ENCODE results near the gene CEP55.

- TF ChIP-seq ZBED1 (IDR thresholded peaks at IDR 0.05; ENCODE audit: borderline replicate concordance), result no peak
- no peak for TF ChIP-seq ATF3 (IDR thresholded peaks at IDR 0.05; ENCODE audit: borderline replicate concordance, extremely low read depth, low read depth, low read length)
- TF ChIP-seq CTCF (IDR thresholded peaks at IDR 0.05 in 2 of 3, conservative IDR thresholded peaks at IDR 0.05 in 1 of 3; ENCODE audit: control insufficient read depth in 2 of 3, extremely low read depth in 1 of 3, insufficient read depth in 1 of 3, low read depth in 3 of 3, low read length in 3 of 3), result no peak
- no peak for TF ChIP-seq ZNF217 (IDR thresholded peaks at IDR 0.05)
Measured at GRCh38 chr10:93476756-93477155, 19.7 kb upstream of the CEP55 start.

Measured in GM12878 (cell line).